GM21381 (cell line): ENCODE results near the gene METTL4.
"Not testable (repeated sequence)": the region's sequence is repeated elsewhere in the genome, so short reads cannot be mapped to it uniquely, and the experiment has no call there.

Source experiments
- ATAC-seq: cut with Tn5 transposase; IDR thresholded peaks from one replicate; pipeline ENCODE4 v1.9.1; 2021; ENCODE audit warnings: mild to moderate bottlenecking, moderate library complexity; ENCODE audit not compliant: unreplicated experiment

METTL4 gene

DNA sequence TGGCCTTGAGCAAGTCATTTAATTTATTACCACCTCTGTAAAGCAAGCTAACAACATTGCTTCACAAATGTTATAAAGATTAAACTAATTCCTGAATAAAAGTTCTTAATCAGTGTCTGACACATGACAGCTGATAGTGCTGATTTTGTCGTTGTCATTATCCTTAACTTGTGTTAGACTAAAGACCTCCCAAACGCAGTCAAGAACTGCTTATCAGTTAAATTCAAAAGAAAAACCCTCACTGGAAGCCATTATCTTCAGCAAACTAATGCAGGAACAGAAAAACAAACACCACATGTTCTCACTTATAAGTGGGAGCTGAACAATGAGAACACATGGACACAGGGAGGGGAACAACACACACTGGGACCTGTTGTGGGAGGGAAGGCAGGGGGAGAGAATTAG lies 46.5 kb downstream of the METTL4 start:
- ATAC-seq: not testable (repeated sequence)

DNA sequence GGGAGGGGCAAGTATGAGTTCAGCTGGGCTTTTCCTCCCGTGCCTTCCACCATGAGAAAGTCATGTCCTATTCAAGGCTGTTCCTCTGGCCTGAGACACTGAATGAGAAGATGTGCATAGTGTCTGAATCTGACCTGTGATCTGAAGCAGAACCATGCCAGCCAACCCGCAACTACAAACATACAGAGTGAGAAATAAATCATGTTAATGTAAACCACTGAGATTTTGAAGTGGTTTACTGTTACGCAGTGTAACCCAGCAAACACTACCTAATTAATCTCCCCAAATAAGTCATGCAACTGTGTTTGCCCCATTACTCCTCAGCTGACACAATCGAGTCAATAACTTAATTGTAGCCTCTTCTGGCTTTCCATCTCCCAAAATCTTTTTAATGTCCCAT lies 49.2 kb downstream of the METTL4 start:
- ATAC-seq: no peak

DNA sequence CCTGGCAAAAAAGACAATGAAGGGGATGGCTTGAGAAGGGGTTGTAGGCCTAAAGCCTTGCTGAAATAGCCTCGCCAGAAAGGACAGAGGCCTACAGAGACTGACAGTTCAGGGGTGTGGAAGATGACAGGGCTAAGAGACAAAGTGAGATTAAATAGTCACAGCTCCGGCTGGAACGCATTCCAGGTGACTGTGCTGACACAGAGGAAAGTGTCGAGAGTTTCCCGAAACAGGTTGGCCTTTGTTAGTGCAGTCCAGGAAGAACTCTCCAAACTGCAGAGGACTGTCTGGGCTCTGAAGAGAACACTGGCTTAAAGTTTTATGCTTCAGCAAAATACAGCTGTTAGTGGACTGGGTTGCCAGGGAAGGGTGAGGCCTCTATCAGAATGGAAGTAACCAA lies 52.8 kb downstream of the METTL4 start:
- no peak for ATAC-seq

DNA sequence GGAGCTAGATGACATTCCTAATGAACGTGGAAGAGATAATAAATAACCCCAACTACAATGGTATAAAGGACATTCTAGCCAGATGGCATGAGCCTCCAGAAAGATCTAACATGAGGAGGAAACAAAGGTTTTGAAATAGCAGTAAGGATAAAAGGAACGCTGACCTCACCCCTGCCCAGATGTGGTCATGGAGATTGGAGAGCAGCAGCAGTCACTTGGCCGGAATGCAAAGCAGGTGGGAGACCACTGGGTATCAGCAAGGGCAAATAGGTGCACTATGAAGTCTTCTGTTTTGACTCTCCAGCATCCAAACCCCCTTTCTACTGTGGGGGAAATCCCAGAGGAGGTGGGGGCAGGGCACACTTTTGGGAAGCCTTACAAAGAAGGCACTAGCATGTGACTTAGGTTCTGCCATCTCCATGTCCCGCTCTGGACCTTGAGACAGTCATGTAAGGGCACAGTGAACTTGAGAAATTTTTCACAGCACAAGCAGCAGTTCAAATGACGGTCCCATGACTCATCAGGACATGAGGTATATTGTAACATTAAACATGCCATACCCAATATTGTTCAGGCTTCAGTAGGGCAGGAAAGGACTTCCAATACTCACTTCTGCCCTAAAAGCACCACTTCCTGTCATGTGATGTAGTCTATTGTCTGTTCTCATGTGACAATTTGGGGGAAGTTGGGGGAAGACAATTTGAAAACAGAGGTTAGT lies 55.2 kb downstream of the METTL4 start:
- no peak for ATAC-seq

DNA sequence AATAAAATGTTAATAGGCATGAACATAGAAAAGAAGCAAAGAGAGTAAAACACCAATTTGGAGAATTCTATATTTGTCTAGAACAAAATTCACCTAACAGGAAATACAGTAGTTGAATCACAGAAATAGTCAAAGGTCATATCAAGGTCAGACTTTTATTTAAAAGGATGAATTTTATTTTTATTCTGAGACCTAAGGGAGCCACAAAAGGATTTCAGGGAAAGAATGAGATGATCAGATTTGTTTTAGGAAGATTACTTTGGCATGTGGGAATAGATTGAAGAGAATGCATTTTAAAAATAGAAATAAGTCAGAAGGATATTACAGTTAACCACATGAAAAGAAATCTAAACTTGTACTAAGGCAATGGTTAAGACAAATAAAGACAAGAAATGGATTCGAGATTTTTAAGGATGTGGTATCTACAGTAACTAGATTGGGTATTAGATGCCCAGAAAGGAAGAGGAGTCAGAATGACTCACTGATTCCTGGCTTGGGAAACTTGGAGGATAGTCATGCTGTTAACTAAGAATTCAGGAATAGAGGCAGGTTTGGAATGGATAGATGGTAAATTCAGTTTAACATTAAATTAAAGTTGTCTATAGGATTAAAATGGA lies 56.0 kb downstream of the METTL4 start:
- ATAC-seq: no peak

DNA sequence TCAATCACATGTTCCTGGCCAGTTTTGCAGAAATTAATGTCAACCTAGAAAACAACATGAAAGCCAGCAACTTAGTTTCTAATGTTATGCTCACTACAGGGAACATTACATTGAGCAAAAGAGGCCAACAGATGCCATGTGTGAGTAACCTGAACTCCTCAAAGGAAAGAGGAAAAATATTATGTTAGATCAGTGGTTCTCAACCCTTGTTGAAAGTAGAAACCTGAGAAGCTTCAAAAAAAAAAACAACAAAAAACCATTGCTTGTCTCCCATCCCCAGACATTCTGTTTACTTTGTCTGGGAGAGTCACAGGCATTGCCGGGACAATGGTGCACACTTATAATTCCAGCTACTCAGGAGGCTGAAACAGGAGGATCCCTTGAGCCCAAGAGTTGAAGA lies 57.7 kb downstream of the METTL4 start:
- ATAC-seq: no peak

DNA sequence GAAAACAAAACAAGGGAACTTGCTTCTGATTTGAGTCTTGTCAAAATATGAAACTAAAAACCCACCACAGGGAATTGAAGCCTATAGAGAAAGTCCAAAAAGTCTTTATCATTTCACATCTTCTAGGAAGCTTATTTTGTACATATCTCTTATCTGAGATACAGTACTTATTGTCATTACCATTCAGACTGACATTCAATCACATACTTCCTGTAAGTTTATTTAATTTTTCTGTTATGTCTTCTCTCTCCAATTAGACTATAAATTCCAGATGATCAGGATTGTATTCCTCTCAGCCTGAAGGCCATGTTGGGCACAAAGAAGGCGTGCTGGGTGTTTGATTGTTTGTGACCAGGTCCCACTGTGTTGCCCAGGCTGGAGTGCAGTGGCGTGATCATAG lies 59.2 kb downstream of the METTL4 start:
- no peak for ATAC-seq

DNA sequence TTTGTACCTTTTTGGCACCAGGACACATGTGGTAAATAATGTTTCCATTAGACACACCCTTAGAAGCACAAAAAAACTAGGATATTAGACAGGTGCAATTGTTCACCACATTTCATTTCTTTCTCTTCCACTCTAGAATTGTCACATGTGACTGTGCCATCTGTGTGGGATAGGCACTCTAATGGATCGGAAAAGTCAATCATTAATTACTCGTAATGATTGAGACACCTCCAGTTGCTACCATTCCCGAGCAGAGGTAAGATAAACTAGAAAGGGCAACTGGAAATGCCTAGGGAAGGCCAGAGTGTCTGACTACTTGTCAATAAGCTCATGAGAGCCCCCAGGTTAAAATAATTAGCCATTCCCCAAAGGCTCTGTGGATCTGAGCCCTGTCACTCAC lies 59.9 kb downstream of the METTL4 start:
- ATAC-seq: no peak

DNA sequence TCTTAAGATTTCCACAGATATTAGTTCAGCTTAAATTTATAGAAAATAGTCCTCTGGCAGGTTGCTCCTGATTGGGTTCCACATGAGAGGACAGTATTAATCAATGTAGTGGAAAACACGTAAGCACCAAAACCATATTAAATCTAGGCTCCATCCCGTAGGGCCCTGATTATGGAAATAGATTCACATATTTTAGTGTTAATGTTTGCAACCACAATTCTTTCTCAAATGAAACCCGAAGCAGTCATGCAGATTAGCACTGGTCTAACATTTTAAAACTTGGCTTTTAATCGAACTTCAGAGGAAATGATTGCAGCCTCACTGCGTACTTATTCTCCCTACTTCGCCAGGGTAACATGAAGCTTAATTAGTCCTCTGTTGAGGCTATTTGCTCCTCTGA lies 60.9 kb downstream of the METTL4 start:
- no peak for ATAC-seq

DNA sequence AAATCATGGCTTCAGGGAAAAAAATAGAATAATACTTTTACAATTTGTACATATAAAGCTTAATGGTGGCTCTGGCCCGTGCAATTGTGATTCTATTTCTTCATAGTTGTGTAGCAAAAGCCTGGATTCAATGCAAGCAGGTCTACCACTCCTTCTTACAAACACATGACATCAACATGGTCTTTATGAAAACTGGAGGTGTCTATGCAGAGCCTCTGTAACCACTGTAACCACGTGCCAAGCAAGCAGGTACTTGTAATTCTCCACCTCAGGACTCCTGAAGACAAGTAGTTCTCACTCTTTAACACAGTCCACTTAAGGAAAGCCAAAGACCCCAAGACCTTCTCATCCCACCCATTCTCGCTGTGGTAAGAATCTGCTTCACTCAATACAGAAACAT lies 62.6 kb downstream of the METTL4 start:
- no peak for ATAC-seq

DNA sequence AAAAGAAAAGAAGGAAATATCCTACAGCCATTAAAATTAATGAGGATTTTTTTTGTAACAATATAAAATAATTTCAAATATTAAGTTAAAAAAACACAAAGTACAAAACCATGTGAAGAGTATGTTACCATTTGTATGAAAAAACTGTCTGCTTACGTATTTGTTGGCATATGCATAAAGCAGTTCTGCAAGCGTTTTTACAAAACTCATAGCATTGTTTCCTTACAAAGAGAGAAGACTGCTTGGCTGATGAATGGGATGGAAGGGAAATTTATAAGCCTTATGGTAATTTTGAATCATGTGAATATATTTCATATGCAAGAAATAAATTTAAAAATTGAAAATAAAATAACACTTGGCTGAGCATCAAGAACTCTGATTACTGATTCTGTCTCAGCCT lies 63.1 kb downstream of the METTL4 start:
- ATAC-seq: no peak

DNA sequence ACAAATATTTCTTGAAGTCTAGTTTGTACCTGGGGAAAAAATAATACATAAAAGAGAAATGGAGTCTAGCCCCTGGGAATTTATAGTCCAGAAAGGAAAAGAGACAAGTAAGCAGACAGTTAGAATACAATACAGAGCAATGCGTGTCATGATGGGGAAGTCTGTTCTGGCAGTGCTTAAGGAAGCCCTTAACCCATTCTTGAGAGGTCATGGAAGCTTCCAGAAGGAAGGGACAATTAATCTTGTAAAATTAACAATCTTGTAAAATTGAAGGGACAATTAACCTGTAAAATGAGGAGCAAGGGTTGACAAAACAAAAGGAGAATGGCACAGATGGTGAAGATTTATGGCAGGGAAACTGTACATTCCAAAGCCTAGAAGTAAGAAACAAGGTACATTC lies 66.7 kb downstream of the METTL4 start:
- ATAC-seq: no peak

DNA sequence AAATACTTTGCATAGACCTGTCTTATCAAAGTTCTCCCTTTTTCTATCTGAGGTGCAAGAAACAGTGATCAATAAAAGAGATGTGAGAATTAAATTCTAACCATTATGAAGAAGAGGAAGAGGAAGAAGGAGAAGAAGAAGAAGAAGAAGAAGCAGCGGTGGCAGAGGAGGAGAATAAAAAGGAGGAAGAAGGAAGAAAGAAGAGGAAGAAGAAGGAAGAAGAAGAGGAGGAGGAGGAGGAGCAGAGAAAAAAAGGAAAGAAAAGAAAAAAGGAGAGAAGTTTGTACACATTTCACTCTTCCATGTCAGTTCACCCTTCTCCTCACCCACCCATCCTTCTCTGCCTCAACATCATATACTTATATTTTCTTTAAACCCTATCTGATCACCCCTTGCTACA lies 68.4 kb downstream of the METTL4 start:
- ATAC-seq: no peak

DNA sequence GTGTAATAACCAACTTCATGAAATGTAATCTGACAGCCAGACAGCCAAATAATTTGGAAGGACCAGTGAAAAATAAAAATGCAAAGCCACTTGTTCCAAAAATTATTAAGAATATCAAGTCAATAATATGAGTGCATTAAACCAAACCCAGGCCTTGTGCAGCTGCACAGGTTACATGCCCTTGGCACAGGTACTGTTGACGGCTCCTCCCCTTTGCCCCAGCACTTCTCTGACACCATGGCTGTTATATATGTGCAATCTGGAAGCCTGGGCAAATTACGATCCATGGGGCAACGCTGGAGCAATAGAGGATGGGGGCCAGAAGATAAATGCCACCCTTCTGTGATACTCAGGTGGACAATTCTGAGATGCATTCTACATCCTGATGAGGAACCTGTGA lies 68.9 kb downstream of the METTL4 start:
- no peak for ATAC-seq

DNA sequence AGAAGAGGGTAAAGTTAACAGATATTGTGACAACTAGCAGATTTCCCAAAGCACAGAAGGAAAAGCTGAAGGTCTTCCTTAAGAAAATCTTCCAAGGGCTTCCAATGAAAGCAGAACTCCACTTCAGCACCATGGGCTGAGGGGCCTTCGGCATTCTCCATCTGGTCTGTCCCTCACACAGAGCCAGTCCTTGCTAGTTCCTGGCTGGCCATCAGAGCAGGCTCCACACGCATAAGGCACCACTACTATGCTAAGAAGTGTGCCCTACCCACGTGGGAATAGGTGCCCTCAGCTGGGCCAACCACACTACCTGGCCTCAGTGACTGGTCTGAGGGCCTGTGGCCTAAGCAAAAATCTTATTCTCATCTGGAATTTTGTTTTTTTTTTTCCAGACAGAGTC lies 73.5 kb downstream of the METTL4 start:
- no peak for ATAC-seq

DNA sequence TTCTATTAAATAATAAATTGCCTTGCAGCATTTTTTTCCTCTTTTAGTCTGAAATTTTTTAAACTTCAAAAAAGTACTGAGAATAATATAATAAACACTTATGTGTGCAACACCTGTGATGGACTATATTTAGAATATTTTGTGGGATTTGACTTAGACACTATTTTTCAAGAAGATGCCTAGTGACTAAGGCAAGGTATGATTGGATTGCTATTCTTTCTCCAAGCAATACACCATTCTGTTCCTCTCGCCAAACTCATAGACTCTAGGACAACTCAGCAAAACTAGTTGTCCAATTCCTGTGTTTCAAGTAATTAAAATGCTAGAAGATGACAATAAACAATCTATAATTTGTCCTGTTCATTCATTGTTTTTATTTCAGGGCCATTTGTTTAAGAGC lies 75.9 kb downstream of the METTL4 start:
- ATAC-seq: no peak

DNA sequence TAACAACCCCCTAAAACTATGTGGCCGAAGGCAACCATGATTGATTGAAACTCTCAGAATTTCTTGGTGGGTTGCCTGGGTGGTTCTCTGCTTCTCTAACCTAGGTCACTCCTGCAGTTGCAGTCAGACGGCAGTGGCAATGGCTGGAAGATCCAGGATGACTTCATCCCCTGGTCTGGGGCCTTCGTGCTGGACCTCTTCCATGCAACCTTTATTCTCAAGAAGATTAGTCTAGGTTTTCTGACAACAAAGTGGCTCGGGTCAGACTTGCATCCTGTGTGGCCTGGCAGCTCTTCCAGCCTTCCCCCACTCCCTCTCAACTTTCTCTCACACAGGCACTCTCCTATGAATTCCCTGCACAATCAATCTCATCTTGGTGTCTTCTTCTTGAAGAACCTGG lies 76.4 kb downstream of the METTL4 start:
- ATAC-seq: no peak
